ENCODE data around the gene FAM171A2.

GRCh38 chr17:44335968-44336367, 27.7 kb downstream of the FAM171A2 start:
- TF ChIP-seq CTCF (IDR thresholded peaks at IDR 0.05; ENCODE audit: low read length) (no peak), EZH2 (optimal IDR thresholded peaks at IDR 0.05; ENCODE audit: low read depth, low read length) (no peak)
